ENCODE measurements around the gene PSMD11.

DNA sequence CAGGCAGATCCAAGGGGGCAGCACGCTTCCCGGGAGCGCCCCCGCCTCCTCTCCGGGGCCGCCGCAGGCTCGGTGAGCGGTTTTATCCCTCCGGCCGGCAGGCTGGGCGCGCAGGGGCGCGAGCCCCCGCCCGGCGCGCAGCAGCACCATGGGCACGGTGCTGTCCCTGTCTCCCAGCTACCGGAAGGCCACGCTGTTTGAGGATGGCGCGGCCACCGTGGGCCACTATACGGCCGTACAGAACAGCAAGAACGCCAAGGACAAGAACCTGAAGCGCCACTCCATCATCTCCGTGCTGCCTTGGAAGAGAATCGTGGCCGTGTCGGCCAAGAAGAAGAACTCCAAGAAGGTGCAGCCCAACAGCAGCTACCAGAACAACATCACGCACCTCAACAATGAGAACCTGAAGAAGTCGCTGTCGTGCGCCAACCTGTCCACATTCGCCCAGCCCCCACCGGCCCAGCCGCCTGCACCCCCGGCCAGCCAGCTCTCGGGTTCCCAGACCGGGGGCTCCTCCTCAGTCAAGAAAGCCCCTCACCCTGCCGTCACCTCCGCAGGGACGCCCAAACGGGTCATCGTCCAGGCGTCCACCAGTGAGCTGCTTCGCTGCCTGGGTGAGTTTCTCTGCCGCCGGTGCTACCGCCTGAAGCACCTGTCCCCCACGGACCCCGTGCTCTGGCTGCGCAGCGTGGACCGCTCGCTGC, 43.3 kb downstream of the PSMD11 start:
- TF ChIP-seq, protein P1, sequence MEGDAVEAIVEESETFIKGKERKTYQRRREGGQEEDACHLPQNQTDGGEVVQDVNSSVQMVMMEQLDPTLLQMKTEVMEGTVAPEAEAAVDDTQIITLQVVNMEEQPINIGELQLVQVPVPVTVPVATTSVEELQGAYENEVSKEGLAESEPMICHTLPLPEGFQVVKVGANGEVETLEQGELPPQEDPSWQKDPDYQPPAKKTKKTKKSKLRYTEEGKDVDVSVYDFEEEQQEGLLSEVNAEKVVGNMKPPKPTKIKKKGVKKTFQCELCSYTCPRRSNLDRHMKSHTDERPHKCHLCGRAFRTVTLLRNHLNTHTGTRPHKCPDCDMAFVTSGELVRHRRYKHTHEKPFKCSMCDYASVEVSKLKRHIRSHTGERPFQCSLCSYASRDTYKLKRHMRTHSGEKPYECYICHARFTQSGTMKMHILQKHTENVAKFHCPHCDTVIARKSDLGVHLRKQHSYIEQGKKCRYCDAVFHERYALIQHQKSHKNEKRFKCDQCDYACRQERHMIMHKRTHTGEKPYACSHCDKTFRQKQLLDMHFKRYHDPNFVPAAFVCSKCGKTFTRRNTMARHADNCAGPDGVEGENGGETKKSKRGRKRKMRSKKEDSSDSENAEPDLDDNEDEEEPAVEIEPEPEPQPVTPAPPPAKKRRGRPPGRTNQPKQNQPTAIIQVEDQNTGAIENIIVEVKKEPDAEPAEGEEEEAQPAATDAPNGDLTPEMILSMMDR (IDR thresholded peaks at IDR 0.05): no peak
- TF ChIP-seq POLR2A (IDR thresholded peaks at IDR 0.05): no peak
